Pancreas (tissue), 10 donors: ENCODE results near the gene SLC38A1. TPM values are rescaled to one million over a fixed set of nuclear protein-coding genes. Genes with fewer than 3 reads are reported as not detected.

Experiments used
- ATAC-seq, 4 donors: fragments of 200-7000 bp; cut with Tn5 transposase; one replicate each; pipeline versions ENCODE4 v1.8.0 to v1.9.1; 2020; ENCODE audit warnings: mild to moderate bottlenecking in 4 of 4, moderate library complexity in 4 of 4
- DNase-seq, 6 donors: peaks; one replicate each; pipeline ENCODE4 v3.0.0-alpha.2; 2020
- FAIRE-seq: peaks from 2 replicates; lab custom pipeline; 2012; peaks lifted over from hg19 to GRCh38; lab: Jason Lieb, UNC
- H3K27ac ChIP-seq, 4 donors: fragments of 200-600 bp; sonication (generic); 1 replicate in 3 of 4; 2 replicates in 1 of 4; pipeline versions ENCODE4 v1.5.0 to v1.8.0; 2020
- H3K27me3 ChIP-seq, 4 donors: fragments of 200-600 bp; one replicate each; pipeline ENCODE4 v1.8.0; 2021
- H3K36me3 ChIP-seq, 3 donors: fragments of 200-600 bp; sonication (generic) in 1 of 3; one replicate each; pipeline versions ENCODE4 v1.5.0 to v1.8.0; 2020 to 2021
- H3K4me1 ChIP-seq, 3 donors: fragments of 200-600 bp; one replicate each; pipeline ENCODE4 v1.8.0; 2021
- H3K4me3 ChIP-seq, 4 donors: fragments of 200-600 bp; sonication (generic) in 2 of 4; one replicate each; pipeline versions ENCODE4 v1.5.0 to v1.8.0; 2020 to 2021
- H3K9me3 ChIP-seq, 4 donors: fragments of 200-600 bp; one replicate each; pipeline ENCODE4 v1.8.0; 2021
- WGBS, 2 donors: extraction: QIAGEN DNeasy Blood & Tissue Kit; methylation state at CpG; one replicate each; pipeline ENCODE4 v1.1.7; 2013; 5-methylcytosine and 5-hydroxymethylcytosine counted together
- intact Hi-C, 3 donors: fragments of 100-400 bp; cut with DNase I; formaldehyde crosslinking; loops; one replicate each; pipeline versions ENCODE4 v1.11.1 to v1.14.2; 2022
- polyA plus RNA-seq, 2 donors: library from polyadenylated mRNA; stranded (reverse); fragments of 200-250 nt; gene quantifications; one replicate each; pipeline ENCODE4 v1.2.3, GENCODE V29; 2013
- total RNA-seq, 6 donors: library from RNA; stranded (reverse); fragmentation: NEBNext Ultra II Directional in 4 of 6; extraction: Animal tissue kit (Norgen Biotek cat#: 25700) in 4 of 6; gene quantifications; one replicate each; pipeline versions ENCODE4 v1.2.1 to v1.2.4, GENCODE V29; 2021 to 2023
- TF ChIP-seq, protein P1 (sequence below), 4 donors: fragments of 200-600 bp; sonication (generic) in 3 of 4; IDR thresholded peaks; one replicate each; pipeline versions ENCODE4 v1.5.0 to v1.8.0; 2021; ENCODE audit warnings: antibody characterized with exemption in 4 of 4
- donor health status: healthy with polysubstance abuse.
- donor health status: DM: no; HTN: no; CAD: no; lungs with moderate emphysema.
- donor health status: DM: no; HTN: no; CAD: no.
- donor health status: control.
- donor health status: control.
- donor health status: Bipolar disorder and iron deficiency.
- donor health status: DM: yes; HTN: yes; CAD: no.
- donor health status: DM: no; HTN: no; CAD: no.
- donor health status: DM: no; HTN: no; CAD: no.
- donor health status: DM: yes; HTN: yes; CAD: no.

Gene SLC38A1
- total and polyA plus RNA-seq, 8 donors: 5.7 to 78.8 (median 24.3) TPM

DNA sequence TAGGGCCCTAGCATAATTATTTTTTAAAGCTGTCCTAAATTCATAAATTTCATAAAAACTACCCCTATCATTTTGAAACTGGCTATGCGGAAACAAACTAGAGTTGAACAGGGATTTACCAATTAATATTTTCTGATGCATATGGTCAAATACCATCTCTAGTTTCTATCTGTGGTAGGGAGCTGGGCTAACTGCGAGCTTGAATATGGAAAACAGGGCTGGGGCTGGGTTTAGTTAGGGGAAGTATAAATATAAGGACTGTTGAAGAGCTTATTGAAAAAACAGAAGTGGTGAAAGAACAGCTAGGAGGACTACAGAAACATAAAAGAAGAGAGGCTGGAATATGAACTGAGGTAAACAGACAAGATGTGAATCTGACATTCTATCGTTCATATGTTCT, 91.8 kb downstream of the SLC38A1 start:
- no peaks in the 10 kb centered on the region for H3K9me3 ChIP-seq
- TF ChIP-seq, protein P1, sequence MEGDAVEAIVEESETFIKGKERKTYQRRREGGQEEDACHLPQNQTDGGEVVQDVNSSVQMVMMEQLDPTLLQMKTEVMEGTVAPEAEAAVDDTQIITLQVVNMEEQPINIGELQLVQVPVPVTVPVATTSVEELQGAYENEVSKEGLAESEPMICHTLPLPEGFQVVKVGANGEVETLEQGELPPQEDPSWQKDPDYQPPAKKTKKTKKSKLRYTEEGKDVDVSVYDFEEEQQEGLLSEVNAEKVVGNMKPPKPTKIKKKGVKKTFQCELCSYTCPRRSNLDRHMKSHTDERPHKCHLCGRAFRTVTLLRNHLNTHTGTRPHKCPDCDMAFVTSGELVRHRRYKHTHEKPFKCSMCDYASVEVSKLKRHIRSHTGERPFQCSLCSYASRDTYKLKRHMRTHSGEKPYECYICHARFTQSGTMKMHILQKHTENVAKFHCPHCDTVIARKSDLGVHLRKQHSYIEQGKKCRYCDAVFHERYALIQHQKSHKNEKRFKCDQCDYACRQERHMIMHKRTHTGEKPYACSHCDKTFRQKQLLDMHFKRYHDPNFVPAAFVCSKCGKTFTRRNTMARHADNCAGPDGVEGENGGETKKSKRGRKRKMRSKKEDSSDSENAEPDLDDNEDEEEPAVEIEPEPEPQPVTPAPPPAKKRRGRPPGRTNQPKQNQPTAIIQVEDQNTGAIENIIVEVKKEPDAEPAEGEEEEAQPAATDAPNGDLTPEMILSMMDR (IDR thresholded peaks at IDR 0.05): no peak
- no peak for ATAC-seq
- intact Hi-C loops: no loop called here
- no peak for DNase-seq
- H3K4me3 ChIP-seq: no peak overlapping the region
- no peak for FAIRE-seq
- no peaks in the 10 kb centered on the region for H3K36me3 ChIP-seq
- WGBS, 2 donors: 87 to 91% methylated on average over 3 of the region's 3 CpGs
- no peaks in the 10 kb centered on the region for H3K27me3 ChIP-seq
- H3K4me1 ChIP-seq: no peaks in the 10 kb centered on the region
- H3K27ac ChIP-seq: no peak overlapping the region

DNA sequence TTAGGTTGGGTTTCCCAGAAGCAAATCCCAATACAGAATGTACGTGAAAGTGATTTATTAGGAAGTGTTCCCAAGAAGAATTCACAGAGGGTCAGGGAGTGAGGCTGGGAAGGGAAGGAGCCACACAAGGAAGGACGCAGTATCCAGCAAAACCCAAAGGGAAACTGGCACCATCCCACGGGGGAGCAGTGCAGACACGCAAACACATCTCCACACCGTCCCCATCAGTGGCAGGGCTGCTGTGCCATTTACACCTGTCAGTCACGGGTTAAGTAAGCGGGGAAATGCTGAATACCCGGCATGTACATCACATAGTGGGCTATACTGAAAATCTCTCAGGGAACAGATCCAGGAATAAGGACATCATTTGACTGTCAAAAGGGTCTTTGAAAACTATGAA, 93.9 kb downstream of the SLC38A1 start:
- Histone ChIP-seq H3K36me3 (no peaks in the 10 kb centered on the region), H3K27me3 (no peaks in the 10 kb centered on the region), H3K4me1 (no peaks in the 10 kb centered on the region), H3K27ac (no peak overlapping the region), H3K9me3 (no peaks in the 10 kb centered on the region), H3K4me3 (no peak overlapping the region)
- no peak for DNase-seq
- no peak for FAIRE-seq
- intact Hi-C loops: no loop called here
- TF ChIP-seq, protein P1 (IDR thresholded peaks at IDR 0.05): no peak
- 87 to 89% methylated on average over 8 of the region's 8 CpGs for WGBS, 2 donors
- no peak for ATAC-seq

GRCh38 chr12:46174061-46174662, 94.7 kb downstream of the SLC38A1 start:
- Histone ChIP-seq H3K4me1 (no peaks in the 10 kb centered on the region), H3K27ac (no peak overlapping the region), H3K27me3 (no peaks in the 10 kb centered on the region), H3K9me3 (no peaks in the 10 kb centered on the region), H3K36me3 (no peaks in the 10 kb centered on the region), H3K4me3 (no peak overlapping the region)
- DNase-seq (no peak), ATAC-seq (no peak), FAIRE-seq (no peak)
- WGBS, 2 donors: 87 to 88% methylated on average over 12 of the region's 12 CpGs
- intact Hi-C loops: no loop called here
- TF ChIP-seq, protein P1 (IDR thresholded peaks at IDR 0.05): no peak

DNA sequence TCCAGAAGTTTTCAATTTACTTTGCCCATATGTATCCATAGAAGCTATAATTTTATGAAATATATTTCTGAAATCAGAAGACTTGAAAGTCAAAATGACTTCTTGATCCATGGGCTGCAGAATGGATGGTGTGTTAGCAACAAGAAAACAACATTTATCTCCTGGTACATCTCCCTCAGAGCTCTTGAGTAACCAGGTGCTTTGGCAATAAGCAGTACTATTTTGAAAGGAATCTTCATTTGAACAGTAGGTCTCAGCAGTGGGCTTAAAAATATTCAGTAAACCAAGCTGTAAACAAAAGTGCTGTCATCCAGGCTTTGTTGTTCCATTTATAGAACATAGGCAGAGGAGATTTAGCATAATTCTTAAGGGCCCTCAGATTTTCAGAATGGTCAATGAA, 100.4 kb downstream of the SLC38A1 start:
- intact Hi-C loops: loop anchor here in 1 of 3 donors (10.0 kb wide), 1 partner anchor 156 kb away; no protein-coding TSS in a partner anchor
- no peak for DNase-seq
- Histone ChIP-seq H3K9me3 (no peaks in the 10 kb centered on the region), H3K4me3 (no peak overlapping the region), H3K27me3 (no peaks in the 10 kb centered on the region), H3K27ac (no peak overlapping the region), H3K4me1 (no peaks in the 10 kb centered on the region), H3K36me3 (no peaks in the 10 kb centered on the region)
- no peak for FAIRE-seq
- TF ChIP-seq, protein P1 (IDR thresholded peaks at IDR 0.05): no peak
- ATAC-seq: no peak

DNA sequence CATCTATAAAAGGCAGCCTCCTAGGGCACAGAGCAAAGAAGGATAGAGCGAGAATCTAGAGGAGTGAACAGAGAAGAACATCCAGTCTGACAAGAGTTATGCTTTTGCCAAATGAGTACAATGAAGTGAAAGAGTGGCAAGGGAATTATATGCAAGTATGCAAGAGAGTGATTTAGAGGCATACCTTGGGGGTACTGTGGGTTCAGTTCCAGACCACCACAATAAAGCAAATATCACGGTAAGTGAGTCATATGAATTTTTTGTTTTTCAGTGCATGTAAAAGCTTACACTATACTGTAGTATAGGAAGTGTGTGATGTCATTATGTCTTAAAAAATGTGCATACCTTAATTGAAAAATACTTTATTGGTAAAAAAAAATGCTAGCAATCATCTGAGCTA, 101.4 kb downstream of the SLC38A1 start:
- no peaks in the 10 kb centered on the region for H3K9me3 ChIP-seq
- no peak overlapping the region for H3K4me3 ChIP-seq
- H3K36me3 ChIP-seq: no peaks in the 10 kb centered on the region
- 97 to 99% methylated on average over 2 of the region's 2 CpGs for WGBS, 2 donors
- no peak for ATAC-seq
- H3K27ac ChIP-seq: no peak overlapping the region
- H3K4me1 ChIP-seq: no peaks in the 10 kb centered on the region
- FAIRE-seq: no peak
- no peaks in the 10 kb centered on the region for H3K27me3 ChIP-seq
- TF ChIP-seq, protein P1 (IDR thresholded peaks at IDR 0.05): no peak
- intact Hi-C loops: loop anchor here in 1 of 3 donors (10.0 kb wide), 1 partner anchor 157 kb away; no protein-coding TSS in a partner anchor
- no peak for DNase-seq
